ENCODE measurements around the gene ARHGEF16. TPM values are rescaled to one million over a fixed set of nuclear protein-coding genes. Genes with fewer than 3 reads are reported as not detected.

ARHGEF16 gene
- total and polyA plus RNA-seq, 2 experiments from 2014 or later, result 24.8 to 36.2 TPM

DNA sequence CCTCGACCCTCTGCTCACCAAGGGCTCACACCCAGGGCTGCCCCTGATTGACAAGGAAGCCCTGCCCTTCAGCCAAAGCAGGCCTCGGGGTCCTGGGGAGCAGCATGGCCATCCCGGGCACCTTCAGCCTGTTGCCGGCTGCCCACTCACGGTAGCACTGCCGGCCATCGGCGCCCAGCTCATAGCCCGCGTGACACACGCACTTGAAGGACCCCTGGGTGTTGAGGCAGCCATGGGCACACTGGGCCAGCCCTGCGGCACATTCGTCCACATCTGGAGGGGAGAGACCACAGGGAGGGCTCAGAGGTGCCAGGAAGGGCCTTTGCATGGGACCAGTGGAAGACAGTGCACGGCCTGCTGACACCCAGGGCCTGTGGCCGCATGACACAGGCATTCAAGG is 57.4 kb downstream of the ARHGEF16 start:
- 95% methylated on average over 14 of the region's 15 CpGs for WGBS (ENCODE audit: low lambda C conversion rate, missing lambda C conversion rate)
- H3K27ac ChIP-seq, result no peak overlapping the region

DNA sequence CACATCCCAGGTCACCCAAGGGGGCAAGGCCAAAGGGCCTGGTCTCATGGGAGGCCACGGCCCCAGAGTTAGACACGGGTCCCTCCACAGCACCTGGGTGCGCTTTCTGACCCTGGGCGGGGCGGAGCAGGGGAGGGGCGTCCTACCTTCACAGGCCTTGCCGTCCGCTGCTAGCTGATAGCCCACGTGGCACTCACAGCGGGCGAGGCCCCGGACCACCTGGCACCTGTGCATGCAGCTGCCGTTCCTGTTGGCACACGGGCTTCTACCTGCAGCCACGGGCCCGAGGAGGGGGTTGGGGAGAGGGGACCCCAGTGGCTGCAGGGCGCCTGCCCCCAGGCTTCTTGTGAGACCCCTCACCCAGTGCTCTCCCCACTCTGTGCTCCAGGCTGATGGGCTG is 59.9 kb downstream of the ARHGEF16 start:
- Histone ChIP-seq H3K4me3 (no peak overlapping the region), H3K9me2 (replicated peaks; ENCODE audit: insufficient read depth) (no peaks in the 10 kb centered on the region), H3K79me2 (no peaks in the 10 kb centered on the region), H3K4me2 (no peak overlapping the region), H2AFZ (no peak overlapping the region), H3K36me3 (replicated peaks; ENCODE audit: insufficient read depth, low read depth) (no peaks in the 10 kb centered on the region), H3K9me3 (ENCODE audit: low read depth) (no peaks in the 10 kb centered on the region), H3K27ac (no peak overlapping the region), H3K4me1 (ENCODE audit: insufficient read depth) (no peaks in the 10 kb centered on the region), H4K20me1 (ENCODE audit: insufficient read depth, poor library complexity, severe bottlenecking) (no peaks in the 10 kb centered on the region), H3K27me3 (no peaks in the 10 kb centered on the region)
- 94% methylated on average over 7 of the region's 17 CpGs for WGBS (ENCODE audit: low lambda C conversion rate, missing lambda C conversion rate)
- TF ChIP-seq EZH2 (IDR thresholded peaks at IDR 0.05; ENCODE audit: borderline replicate concordance) (no peak), EZH2phosphoT487 (IDR thresholded peaks at IDR 0.05; ENCODE audit: low read depth, severe bottlenecking, unreplicated experiment) (no peak)
- TF ChIP-seq, protein P1, sequence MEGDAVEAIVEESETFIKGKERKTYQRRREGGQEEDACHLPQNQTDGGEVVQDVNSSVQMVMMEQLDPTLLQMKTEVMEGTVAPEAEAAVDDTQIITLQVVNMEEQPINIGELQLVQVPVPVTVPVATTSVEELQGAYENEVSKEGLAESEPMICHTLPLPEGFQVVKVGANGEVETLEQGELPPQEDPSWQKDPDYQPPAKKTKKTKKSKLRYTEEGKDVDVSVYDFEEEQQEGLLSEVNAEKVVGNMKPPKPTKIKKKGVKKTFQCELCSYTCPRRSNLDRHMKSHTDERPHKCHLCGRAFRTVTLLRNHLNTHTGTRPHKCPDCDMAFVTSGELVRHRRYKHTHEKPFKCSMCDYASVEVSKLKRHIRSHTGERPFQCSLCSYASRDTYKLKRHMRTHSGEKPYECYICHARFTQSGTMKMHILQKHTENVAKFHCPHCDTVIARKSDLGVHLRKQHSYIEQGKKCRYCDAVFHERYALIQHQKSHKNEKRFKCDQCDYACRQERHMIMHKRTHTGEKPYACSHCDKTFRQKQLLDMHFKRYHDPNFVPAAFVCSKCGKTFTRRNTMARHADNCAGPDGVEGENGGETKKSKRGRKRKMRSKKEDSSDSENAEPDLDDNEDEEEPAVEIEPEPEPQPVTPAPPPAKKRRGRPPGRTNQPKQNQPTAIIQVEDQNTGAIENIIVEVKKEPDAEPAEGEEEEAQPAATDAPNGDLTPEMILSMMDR (IDR thresholded peaks at IDR 0.05; ENCODE audit: poor library complexity), result no peak
- no peak for DNase-seq (ENCODE audit: low spot score)

More for the DNA sequence above, 57.4 kb downstream of the ARHGEF16 start:
- no peaks in the 10 kb centered on the region for H3K9me2 ChIP-seq (replicated peaks; ENCODE audit: insufficient read depth)
- no peaks in the 10 kb centered on the region for H3K36me3 ChIP-seq (replicated peaks; ENCODE audit: insufficient read depth, low read depth)
- no peak overlapping the region for H2AFZ ChIP-seq
- H3K4me1 ChIP-seq (ENCODE audit: insufficient read depth), result no peaks in the 10 kb centered on the region
- H3K27me3 ChIP-seq, result no peaks in the 10 kb centered on the region
- TF ChIP-seq EZH2phosphoT487 (IDR thresholded peaks at IDR 0.05; ENCODE audit: low read depth, severe bottlenecking, unreplicated experiment), result no peak
- TF ChIP-seq, protein P1 (IDR thresholded peaks at IDR 0.05; ENCODE audit: poor library complexity), result no peak
- no peak for TF ChIP-seq EZH2 (IDR thresholded peaks at IDR 0.05; ENCODE audit: borderline replicate concordance)
- H3K79me2 ChIP-seq, result no peaks in the 10 kb centered on the region
- no peak overlapping the region for H3K4me3 ChIP-seq
- no peak overlapping the region for H3K4me2 ChIP-seq
- no peaks in the 10 kb centered on the region for H3K9me3 ChIP-seq (ENCODE audit: low read depth)
- no peaks in the 10 kb centered on the region for H4K20me1 ChIP-seq (ENCODE audit: insufficient read depth, poor library complexity, severe bottlenecking)
- DNase-seq (ENCODE audit: low spot score), result no peak

DNA sequence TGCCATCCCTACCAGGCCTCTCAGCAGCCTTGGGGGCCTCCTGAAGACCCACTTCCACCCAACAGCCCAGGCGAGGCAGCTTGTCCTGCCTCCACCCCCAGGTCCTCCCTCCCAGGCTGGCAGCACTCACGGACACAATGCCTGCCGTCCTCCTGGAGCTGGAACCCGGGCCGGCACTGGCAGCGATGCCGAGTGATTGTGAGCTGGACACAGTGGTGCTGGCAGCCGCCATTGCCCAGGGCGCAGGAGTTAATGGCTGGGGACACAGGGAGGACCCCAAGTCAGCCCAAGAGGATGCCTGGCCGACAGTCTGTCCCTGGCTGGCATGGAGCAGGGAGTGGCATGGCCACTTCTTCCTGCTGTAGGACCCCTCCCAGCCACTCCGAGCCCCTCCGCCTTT is 60.8 kb downstream of the ARHGEF16 start:
- H3K79me2 ChIP-seq, result no peaks in the 10 kb centered on the region
- H3K4me3 ChIP-seq, result no peak overlapping the region
- H3K27me3 ChIP-seq, result no peaks in the 10 kb centered on the region
- no peaks in the 10 kb centered on the region for H3K36me3 ChIP-seq (replicated peaks; ENCODE audit: insufficient read depth, low read depth)
- DNase-seq (ENCODE audit: low spot score), result no peak
- H3K27ac ChIP-seq, result no peak overlapping the region
- H3K9me3 ChIP-seq (ENCODE audit: low read depth), result no peaks in the 10 kb centered on the region
- TF ChIP-seq EZH2phosphoT487 (IDR thresholded peaks at IDR 0.05; ENCODE audit: low read depth, severe bottlenecking, unreplicated experiment), result no peak
- no peak for TF ChIP-seq EZH2 (IDR thresholded peaks at IDR 0.05; ENCODE audit: borderline replicate concordance)
- TF ChIP-seq, protein P1 (IDR thresholded peaks at IDR 0.05; ENCODE audit: poor library complexity), result no peak
- no peaks in the 10 kb centered on the region for H4K20me1 ChIP-seq (ENCODE audit: insufficient read depth, poor library complexity, severe bottlenecking)
- H3K9me2 ChIP-seq (replicated peaks; ENCODE audit: insufficient read depth), result no peaks in the 10 kb centered on the region
- H3K4me1 ChIP-seq (ENCODE audit: insufficient read depth), result no peaks in the 10 kb centered on the region
- no peak overlapping the region for H3K4me2 ChIP-seq
- 91% methylated on average over 12 of the region's 12 CpGs for WGBS (ENCODE audit: low lambda C conversion rate, missing lambda C conversion rate)
- no peak overlapping the region for H2AFZ ChIP-seq
